GM18861 (cell line): ENCODE data around the gene SLC51A.
"Not testable (repeated sequence)": the region's sequence is repeated elsewhere in the genome, so short reads cannot be mapped to it uniquely, and the experiment has no call there.

Source experiments
- ATAC-seq: cut with Tn5 transposase; IDR thresholded peaks from one replicate; pipeline ENCODE4 v1.9.1; 2021; ENCODE audit not compliant: unreplicated experiment

The SLC51A gene

GRCh38 chr3:196193133-196193735, 23.1 kb upstream of the SLC51A start:
- ATAC-seq = no peak

- no peak for ATAC-seq
These were observed 22.4 kb upstream of the SLC51A start for GRCh38 chr3:196193736-196194541.

- ATAC-seq = no peak
These were observed 21.8 kb upstream of the SLC51A start for GRCh38 chr3:196194542-196194915.

- no peak for ATAC-seq
These were observed 20.6 kb upstream of the SLC51A start for GRCh38 chr3:196195664-196196265.

GRCh38 chr3:196197524-196197923, 18.8 kb upstream of the SLC51A start:
- no peak for ATAC-seq

- no peak for ATAC-seq
These were observed 18.2 kb upstream of the SLC51A start for GRCh38 chr3:196198081-196198675.

GRCh38 chr3:196198771-196199753, 17.3 kb upstream of the SLC51A start:
- ATAC-seq = no peak

- ATAC-seq = peak; percentile 55
These were observed 13.8 kb upstream of the SLC51A start for GRCh38 chr3:196202516-196202970.

- ATAC-seq = no peak
These were observed 12.5 kb upstream of the SLC51A start for GRCh38 chr3:196203846-196204245.

- ATAC-seq = not testable (repeated sequence)
These were observed 10.7 kb upstream of the SLC51A start for GRCh38 chr3:196205442-196206205.

- no peak for ATAC-seq
These were observed 9.0 kb upstream of the SLC51A start for GRCh38 chr3:196207159-196207832.

GRCh38 chr3:196207833-196208607, 8.3 kb upstream of the SLC51A start:
- no peak for ATAC-seq

- ATAC-seq = no peak
These were observed 7.2 kb upstream of the SLC51A start for GRCh38 chr3:196208942-196209695.

- ATAC-seq = not testable (repeated sequence)
These were observed 6.2 kb upstream of the SLC51A start for GRCh38 chr3:196209944-196210672.

- ATAC-seq = no peak
These were observed 5.4 kb upstream of the SLC51A start, which contains the start of gene ZDHHC19 for GRCh38 chr3:196210673-196211556. Gene ZDHHC19, minus strand, starts transcription at chr3:196211400. Its CDS starts 85 bp downstream, at chr3:196211315.
